ENCODE data around the gene RBMS1. TPM values are rescaled to one million over a fixed set of nuclear protein-coding genes. Genes with fewer than 3 reads are reported as not detected.
A peak's percentile ranks its signal among the peaks of the same experiment; 100 is the strongest.

Gene RBMS1
- total RNA-seq, 1 donor from 2014 or later = 93.3 TPM

GRCh38 chr2:160253440-160254188 is 240.0 kb downstream of the RBMS1 start:
- no peaks in the 10 kb centered on the region for H3K27me3 ChIP-seq
- DNase-seq (ENCODE audit: extremely low spot score in 2 of 2) = no peak
- H3K4me3 ChIP-seq = no peak overlapping the region
- TF ChIP-seq POLR2A (IDR thresholded peaks at IDR 0.05) = no peak
- TF ChIP-seq, protein P1, sequence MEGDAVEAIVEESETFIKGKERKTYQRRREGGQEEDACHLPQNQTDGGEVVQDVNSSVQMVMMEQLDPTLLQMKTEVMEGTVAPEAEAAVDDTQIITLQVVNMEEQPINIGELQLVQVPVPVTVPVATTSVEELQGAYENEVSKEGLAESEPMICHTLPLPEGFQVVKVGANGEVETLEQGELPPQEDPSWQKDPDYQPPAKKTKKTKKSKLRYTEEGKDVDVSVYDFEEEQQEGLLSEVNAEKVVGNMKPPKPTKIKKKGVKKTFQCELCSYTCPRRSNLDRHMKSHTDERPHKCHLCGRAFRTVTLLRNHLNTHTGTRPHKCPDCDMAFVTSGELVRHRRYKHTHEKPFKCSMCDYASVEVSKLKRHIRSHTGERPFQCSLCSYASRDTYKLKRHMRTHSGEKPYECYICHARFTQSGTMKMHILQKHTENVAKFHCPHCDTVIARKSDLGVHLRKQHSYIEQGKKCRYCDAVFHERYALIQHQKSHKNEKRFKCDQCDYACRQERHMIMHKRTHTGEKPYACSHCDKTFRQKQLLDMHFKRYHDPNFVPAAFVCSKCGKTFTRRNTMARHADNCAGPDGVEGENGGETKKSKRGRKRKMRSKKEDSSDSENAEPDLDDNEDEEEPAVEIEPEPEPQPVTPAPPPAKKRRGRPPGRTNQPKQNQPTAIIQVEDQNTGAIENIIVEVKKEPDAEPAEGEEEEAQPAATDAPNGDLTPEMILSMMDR (IDR thresholded peaks at IDR 0.05) = no peak
- TF ChIP-seq POLR2AphosphoS5 (IDR thresholded peaks at IDR 0.05; ENCODE audit: insufficient read depth in 1 of 2, low read depth in 1 of 2) = no peak
- intact Hi-C loops (cut with DNase I) = loop anchor here (10.0 kb wide), 1 partner anchor 741 kb away; no protein-coding TSS in a partner anchor
- H3K36me3 ChIP-seq = no peaks in the 10 kb centered on the region
- no peaks in the 10 kb centered on the region for H3K9me3 ChIP-seq
- no peak overlapping the region for H3K27ac ChIP-seq
- H3K4me1 ChIP-seq = peaks cover 8% of the 10 kb centered on the region

DNA sequence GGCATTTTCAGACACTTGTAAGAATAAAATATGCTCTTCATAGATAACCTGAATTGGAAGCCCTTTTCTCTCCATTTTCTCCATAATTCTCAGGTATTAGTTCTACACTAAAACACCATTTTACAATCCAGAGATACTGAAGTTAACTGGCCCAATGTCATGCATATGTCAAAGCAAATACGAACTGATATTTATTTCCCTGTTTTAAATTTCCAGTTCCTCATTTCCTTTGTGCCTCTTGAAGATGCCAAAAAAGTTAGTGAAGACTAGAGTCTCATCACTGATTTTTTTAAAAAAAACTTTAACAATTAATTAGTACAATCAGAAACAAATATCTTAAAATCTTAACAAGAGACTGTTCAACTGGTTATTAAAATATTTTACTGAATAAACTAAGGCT is 240.7 kb downstream of the RBMS1 start:
- no peak for DNase-seq (ENCODE audit: extremely low spot score in 2 of 2)
- H3K9me3 ChIP-seq = no peaks in the 10 kb centered on the region
- TF ChIP-seq, protein P1 (IDR thresholded peaks at IDR 0.05) = no peak
- TF ChIP-seq POLR2AphosphoS5 (IDR thresholded peaks at IDR 0.05; ENCODE audit: insufficient read depth in 1 of 2, low read depth in 1 of 2) (no peak), POLR2A (IDR thresholded peaks at IDR 0.05) (no peak)
- intact Hi-C loops (cut with DNase I) = loop anchor here (10.0 kb wide), 1 partner anchor 742 kb away; no protein-coding TSS in a partner anchor
- H3K4me1 ChIP-seq = peaks cover 7% of the 10 kb centered on the region
- no peaks in the 10 kb centered on the region for H3K36me3 ChIP-seq
- H3K27ac ChIP-seq = no peak overlapping the region
- H3K27me3 ChIP-seq = no peaks in the 10 kb centered on the region
- H3K4me3 ChIP-seq = no peak overlapping the region

DNA sequence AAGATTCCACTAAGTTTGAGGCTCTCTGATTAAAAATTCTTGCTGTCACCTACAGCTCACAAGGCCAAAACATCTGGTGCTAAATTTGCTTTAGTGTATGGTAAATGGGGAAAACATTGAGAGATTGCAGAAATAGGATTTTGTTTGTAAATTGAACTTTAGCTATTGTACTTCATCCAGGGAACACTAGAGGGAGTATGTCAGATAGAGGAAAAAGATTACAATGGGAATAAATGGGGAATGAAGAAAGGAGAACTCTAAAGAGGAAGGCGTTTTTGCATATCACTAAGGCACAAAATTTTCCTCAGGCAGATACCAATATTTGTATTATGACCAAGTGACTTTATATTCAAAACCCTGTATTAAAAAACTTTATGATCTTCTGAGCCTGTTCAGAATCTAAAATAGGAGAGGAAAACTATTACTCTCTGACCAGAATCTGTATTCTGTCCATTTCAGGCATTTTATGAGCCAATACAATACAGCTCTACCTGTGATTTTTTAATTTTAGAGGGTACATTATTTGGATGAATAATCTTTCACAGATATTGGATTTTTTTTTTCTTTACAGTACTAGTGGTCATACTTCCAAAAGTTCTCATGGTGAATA is 241.2 kb downstream of the RBMS1 start:
- DNase-seq (ENCODE audit: extremely low spot score in 2 of 2) = no peak
- Histone ChIP-seq H3K36me3 (no peaks in the 10 kb centered on the region), H3K27ac (no peak overlapping the region), H3K27me3 (no peaks in the 10 kb centered on the region), H3K4me1 (peaks cover 1% of the 10 kb centered on the region), H3K4me3 (no peak overlapping the region), H3K9me3 (no peaks in the 10 kb centered on the region)
- TF ChIP-seq, protein P1 (IDR thresholded peaks at IDR 0.05) = peak; percentile 34 to 77 (median 70)
- no peak for TF ChIP-seq POLR2AphosphoS5 (IDR thresholded peaks at IDR 0.05; ENCODE audit: insufficient read depth in 1 of 2, low read depth in 1 of 2)
- intact Hi-C loops (cut with DNase I) = loop anchor here (10.0 kb wide), 1 partner anchor 742 kb away; no protein-coding TSS in a partner anchor

- no peaks in the 10 kb centered on the region for H3K36me3 ChIP-seq
- no peak overlapping the region for H3K4me3 ChIP-seq
- H3K27me3 ChIP-seq = no peaks in the 10 kb centered on the region
- no peak for DNase-seq (ENCODE audit: extremely low spot score in 2 of 2)
- no peak for TF ChIP-seq POLR2AphosphoS5 (IDR thresholded peaks at IDR 0.05; ENCODE audit: insufficient read depth in 1 of 2, low read depth in 1 of 2)
- H3K27ac ChIP-seq = no peak overlapping the region
- intact Hi-C loops (cut with DNase I) = loop anchor here (10.0 kb wide), 1 partner anchor 743 kb away; no protein-coding TSS in a partner anchor
- H3K4me1 ChIP-seq = no peaks in the 10 kb centered on the region
- no peaks in the 10 kb centered on the region for H3K9me3 ChIP-seq
Observed at GRCh38 chr2:160251569-160251968, 242.0 kb downstream of the RBMS1 start.

- intact Hi-C loops (cut with DNase I) = loop anchor here (10.0 kb wide), 1 partner anchor 745 kb away; no protein-coding TSS in a partner anchor
- Histone ChIP-seq H3K4me1 (no peaks in the 10 kb centered on the region), H3K4me3 (no peak overlapping the region), H3K36me3 (no peaks in the 10 kb centered on the region), H3K27ac (no peak overlapping the region), H3K27me3 (no peaks in the 10 kb centered on the region), H3K9me3 (no peaks in the 10 kb centered on the region)
- no peak for TF ChIP-seq POLR2A (IDR thresholded peaks at IDR 0.05)
- TF ChIP-seq POLR2AphosphoS5 (IDR thresholded peaks at IDR 0.05; ENCODE audit: insufficient read depth in 1 of 2, low read depth in 1 of 2) = no peak
- TF ChIP-seq, protein P1 (IDR thresholded peaks at IDR 0.05) = no peak
- no peak for DNase-seq (ENCODE audit: extremely low spot score in 2 of 2)
Observed at GRCh38 chr2:160249876-160250275, 243.7 kb downstream of the RBMS1 start.

Data from vagina (tissue), 2 donors.